GM18870 (cell line): ENCODE results near the gene LUC7L.

Source experiments
- ATAC-seq: cut with Tn5 transposase; IDR thresholded peaks from one replicate; pipeline ENCODE4 v1.9.1; 2021; ENCODE audit warnings: moderate library complexity; ENCODE audit not compliant: unreplicated experiment

Gene LUC7L

DNA sequence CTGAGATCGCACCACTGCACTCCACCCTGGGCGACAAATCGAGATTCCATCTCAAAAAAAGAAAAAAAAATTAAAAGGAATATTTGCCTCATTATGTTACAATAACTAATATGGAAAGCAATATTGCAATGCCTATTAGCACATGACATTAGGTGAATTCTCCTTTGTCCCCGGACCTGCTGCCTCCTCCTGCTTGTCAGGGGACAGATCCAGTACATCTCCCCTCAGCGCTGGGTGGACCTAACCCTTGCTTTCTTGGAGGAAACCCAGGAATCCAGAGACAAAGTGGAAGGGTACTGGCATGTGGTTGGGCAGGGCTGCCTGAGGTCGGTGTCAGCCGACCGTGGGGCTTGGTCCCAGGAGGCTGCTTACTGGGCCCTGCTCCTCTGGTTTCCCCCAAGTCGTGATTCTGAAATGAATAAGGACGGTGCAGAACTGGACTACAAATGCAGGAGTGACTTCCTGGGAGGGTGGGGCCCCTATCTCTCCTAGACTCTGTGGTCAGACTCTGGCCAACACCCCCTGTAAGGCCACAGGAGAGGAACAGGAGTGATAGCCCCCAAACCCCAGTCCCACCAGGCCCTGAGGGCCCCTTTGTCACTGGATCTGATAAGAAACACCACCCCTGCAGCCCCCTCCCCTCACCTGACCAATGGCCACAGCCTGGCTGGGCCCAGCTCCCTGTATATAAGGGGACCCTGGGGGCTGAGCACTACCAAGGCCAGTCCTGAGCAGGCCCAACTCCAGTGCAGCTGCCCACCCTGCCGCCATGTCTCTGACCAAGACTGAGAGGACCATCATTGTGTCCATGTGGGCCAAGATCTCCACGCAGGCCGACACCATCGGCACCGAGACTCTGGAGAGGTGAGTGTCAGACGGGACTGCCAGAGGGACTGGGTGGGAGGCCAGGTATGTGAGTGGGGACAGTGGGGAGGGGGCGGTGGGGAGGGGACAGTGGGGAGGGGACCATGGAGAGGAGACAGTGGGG lies 76.8 kb downstream of the LUC7L start, which contains the start of gene HBZ:
Gene HBZ (plus strand): TSS at position 504 of the 988 bp plus-strand sequence. CDS start 266 bp downstream, at position 770.
- ATAC-seq = no peak

- ATAC-seq = no peak
Measured at GRCh38 chr16:149024-149660, 80.1 kb downstream of the LUC7L start.

DNA sequence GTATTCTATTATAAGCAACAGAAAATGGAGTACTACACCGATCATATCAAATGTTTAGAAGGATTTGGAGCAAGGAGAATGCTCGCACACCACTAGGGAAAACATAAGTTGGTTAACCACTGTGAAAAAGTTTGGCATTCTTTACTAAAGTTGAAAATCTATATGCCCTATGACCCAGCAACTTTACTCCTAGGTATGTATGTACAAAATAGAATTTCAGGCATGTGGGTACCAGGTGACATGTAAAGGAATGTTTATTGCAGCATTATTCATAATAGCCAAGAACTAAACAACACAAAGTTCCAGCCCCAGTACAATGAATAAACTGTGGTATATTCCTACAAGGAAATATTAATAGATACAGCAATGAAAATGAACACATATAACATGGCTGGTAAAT lies 82.6 kb downstream of the LUC7L start:
- no peak for ATAC-seq

DNA sequence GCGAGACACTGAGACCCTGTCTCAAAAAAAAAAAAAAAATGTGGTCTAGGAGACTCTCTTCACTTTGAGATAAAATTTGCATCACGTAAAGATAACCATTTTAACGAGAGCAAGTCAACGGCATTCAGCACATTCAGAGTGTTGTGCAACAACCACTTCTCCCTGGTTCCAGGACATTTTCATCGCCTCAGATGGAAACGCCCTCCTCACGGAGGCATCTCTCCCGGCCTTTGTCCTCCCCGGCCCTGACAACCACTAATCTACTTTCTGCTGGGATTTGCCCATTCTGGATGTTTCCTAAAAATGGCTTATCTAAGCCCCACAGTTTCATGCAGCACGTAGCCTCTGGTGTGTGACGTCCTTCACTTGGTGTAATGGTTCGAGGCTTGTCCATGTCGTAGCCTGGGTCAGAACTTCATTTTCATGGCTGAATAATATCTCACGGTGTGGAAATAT lies 84.4 kb downstream of the LUC7L start:
- ATAC-seq = no peak

GRCh38 chr16:143456-143855 lies 85.8 kb downstream of the LUC7L start:
- no peak for ATAC-seq

DNA sequence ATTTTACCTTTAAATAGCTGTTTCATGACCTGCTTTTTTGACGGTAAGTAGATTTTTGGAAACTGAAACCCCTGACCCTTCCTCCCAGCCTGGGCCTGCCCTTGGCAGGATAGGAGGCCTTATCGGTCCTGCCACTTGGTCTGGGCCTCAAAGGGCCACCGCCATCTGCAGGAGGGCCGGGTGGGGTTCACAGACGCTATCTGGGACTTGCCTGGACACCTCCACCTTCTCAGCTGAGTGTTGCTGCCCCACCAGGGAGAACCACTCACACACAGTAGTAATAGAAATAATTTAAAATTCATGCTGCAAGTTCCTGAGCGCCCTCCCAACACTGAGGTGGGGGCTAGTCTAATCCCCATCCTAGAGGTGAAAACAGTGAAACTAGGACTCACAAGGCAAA lies 86.2 kb downstream of the LUC7L start:
- ATAC-seq = no peak

- ATAC-seq = no peak
Measured at GRCh38 chr16:142405-142967, 86.8 kb downstream of the LUC7L start.

- ATAC-seq = no peak
Measured at GRCh38 chr16:140175-140857, 88.9 kb downstream of the LUC7L start.
